ENCODE measurements around the gene OVOL2.

GRCh38 chr20:18056174-18057100 is 1.3 kb downstream of the OVOL2 start:
- no peak for TF ChIP-seq TAF1 (IDR thresholded peaks at IDR 0.05; ENCODE audit: borderline replicate concordance, low read depth, low read length)
- no peak for TF ChIP-seq POLR2A (IDR thresholded peaks at IDR 0.05; ENCODE audit: low read depth, low read length)
- no peak for TF ChIP-seq KDM1A (IDR thresholded peaks at IDR 0.05; ENCODE audit: borderline replicate concordance)
- no peak for TF ChIP-seq MXI1 (IDR thresholded peaks at IDR 0.05; ENCODE audit: low read depth, low read length)
- no peak for TF ChIP-seq CBFB (IDR thresholded peaks at IDR 0.05; ENCODE audit: low read depth)
- TF ChIP-seq EP300 (IDR thresholded peaks at IDR 0.05; ENCODE audit: borderline replicate concordance in 1 of 2, control insufficient read depth in 1 of 2, low read depth in 2 of 2, low read length in 2 of 2): no peak
- TF ChIP-seq NR2C2 (IDR thresholded peaks at IDR 0.05; ENCODE audit: borderline replicate concordance, control insufficient read depth, insufficient read length, low read depth): no peak
- TF ChIP-seq USF1 (IDR thresholded peaks at IDR 0.05; ENCODE audit: borderline replicate concordance, extremely low read length, insufficient read depth, low read depth, low read length): no peak
- no peak for TF ChIP-seq REST (IDR thresholded peaks at IDR 0.05; ENCODE audit: low read depth, low read length)
- TF ChIP-seq ZNF274 (IDR thresholded peaks at IDR 0.05; ENCODE audit: insufficient read depth, insufficient read length): no peak
- TF ChIP-seq RFX5 (IDR thresholded peaks at IDR 0.05; ENCODE audit: low read depth, low read length): no peak
- no peak for TF ChIP-seq JUND (IDR thresholded peaks at IDR 0.05; ENCODE audit: low read depth, low read length)
- TF ChIP-seq CTCF (IDR thresholded peaks at IDR 0.05 in 2 of 3, conservative IDR thresholded peaks at IDR 0.05 in 1 of 3; ENCODE audit: control insufficient read depth in 2 of 3, extremely low read depth in 1 of 3, insufficient read depth in 1 of 3, low read depth in 3 of 3, low read length in 3 of 3): no peak
- TF ChIP-seq PAX8 (IDR thresholded peaks at IDR 0.05): no peak
